A549 (cell line): Measurements from ENCODE around the gene AQP6.

Experiments
- CHD2 ChIP-seq: fragments of 150-350 bp; IDR thresholded peaks from 2 replicates; pipeline ENCODE4 v1.6.1; 2014; ENCODE audit warnings: low read length; ENCODE audit not compliant: partially characterized antibody
- CTCF ChIP-seq: fragments of >200 bp; sonication (Bioruptor Twin); formaldehyde crosslinking; IDR thresholded peaks from 3 replicates; pipeline ENCODE4 v1.5.1; 2016
- EP300 ChIP-seq, 2 experiments: fragments of >200 bp; sonication (Bioruptor Twin); formaldehyde crosslinking; IDR thresholded peaks; 2 replicates in 1 of 2; 3 replicates in 1 of 2; pipeline ENCODE4 v1.6.1; 2016 to 2017
- HMGXB4 ChIP-seq: fragments of 250-450 bp; sonication (Bioruptor Pico); IDR thresholded peaks from 2 replicates; pipeline ENCODE4 v1.5.0; 2021; ENCODE audit warnings: mild to moderate bottlenecking, moderate library complexity, borderline replicate concordance
- TP53 ChIP-seq: fragments of 250-450 bp; sonication (Bioruptor Pico); IDR thresholded peaks from 2 replicates; pipeline ENCODE4 v1.5.0; 2021; ENCODE audit warnings: mild to moderate bottlenecking, moderate library complexity

GRCh38 chr12:49976557-49976956, 3.8 kb downstream of the AQP6 start:
- no peak for TF ChIP-seq TP53
- TF ChIP-seq EP300 (IDR thresholded peaks at IDR 0.05) = no peak
- TF ChIP-seq CTCF = no peak
- no peak for TF ChIP-seq CHD2
- TF ChIP-seq HMGXB4 (CRISPR knock-in tag) = no peak
